ENCODE results near the gene KIF1C.

- no peak for TF ChIP-seq CTCF (IDR thresholded peaks at IDR 0.05)
- no peak for TF ChIP-seq POLR2A (IDR thresholded peaks at IDR 0.05)
Observed at GRCh38 chr17:4960279-4960922, 37.3 kb upstream of the KIF1C start.
